CD4-positive, alpha-beta T cell treated with Interleukin-21 for 1 hour (primary cell): ENCODE measurements around the gene TTC33.
"Not testable (repeated sequence)": the region's sequence is repeated elsewhere in the genome, so short reads cannot be mapped to it uniquely, and the experiment has no call there.

Experiments
- DNase-seq: peaks from one replicate; pipeline ENCODE4 v3.0.0-alpha.2; 2020

TTC33 gene

DNA sequence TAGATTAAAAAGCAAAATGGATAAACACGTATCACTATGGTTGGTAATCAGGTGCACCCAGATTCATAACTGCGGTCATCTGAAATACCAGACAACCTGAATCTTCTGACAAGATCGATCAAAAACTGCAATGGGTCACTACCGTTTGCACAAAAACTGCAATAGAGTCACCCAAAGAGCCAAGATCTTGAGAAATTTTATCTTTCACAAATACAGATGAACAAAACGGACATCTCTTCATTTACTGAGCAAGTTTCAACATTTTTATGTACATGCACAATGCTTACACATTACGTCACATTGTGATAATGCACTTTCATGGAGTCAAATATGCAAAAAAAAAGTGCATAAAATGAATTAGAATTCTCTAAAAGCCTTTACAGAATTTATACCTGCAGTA lies 23.8 kb upstream of the TTC33 start:
- DNase-seq: no peak

DNA sequence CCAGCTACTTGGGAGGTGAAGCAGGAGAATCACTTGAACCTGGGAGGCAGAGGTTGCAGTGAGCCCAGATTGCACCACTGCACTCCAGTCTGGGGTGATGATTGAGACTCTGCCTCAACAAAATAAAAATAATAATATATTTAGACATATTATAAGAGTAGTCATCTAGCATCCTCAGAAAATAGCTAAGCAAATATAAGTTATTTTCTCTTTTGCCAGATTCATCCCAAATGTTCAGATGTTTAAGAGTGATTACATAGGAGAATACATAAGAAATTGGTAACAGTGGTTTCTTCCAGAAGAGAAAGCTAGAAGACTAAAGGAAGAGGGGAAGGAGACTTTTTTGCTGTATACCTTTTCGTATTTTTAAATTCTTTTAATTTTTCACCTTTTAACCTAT lies 22.4 kb upstream of the TTC33 start:
- no peak for DNase-seq

DNA sequence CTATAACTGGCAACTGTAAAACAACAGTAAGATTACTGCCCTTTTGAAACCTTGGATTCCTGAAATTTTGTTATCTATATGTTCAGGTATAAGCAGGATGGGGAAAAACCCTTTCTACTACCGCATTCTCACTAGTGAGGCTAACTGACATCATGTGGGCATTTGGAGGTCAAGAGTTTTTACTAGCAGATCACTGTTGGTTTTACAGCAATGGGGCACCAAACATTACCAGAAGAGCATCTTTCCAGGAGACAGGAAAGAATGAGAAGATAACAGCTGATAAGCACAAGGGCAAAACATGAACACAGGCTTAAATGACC lies 20.9 kb upstream of the TTC33 start:
- DNase-seq: no peak

DNA sequence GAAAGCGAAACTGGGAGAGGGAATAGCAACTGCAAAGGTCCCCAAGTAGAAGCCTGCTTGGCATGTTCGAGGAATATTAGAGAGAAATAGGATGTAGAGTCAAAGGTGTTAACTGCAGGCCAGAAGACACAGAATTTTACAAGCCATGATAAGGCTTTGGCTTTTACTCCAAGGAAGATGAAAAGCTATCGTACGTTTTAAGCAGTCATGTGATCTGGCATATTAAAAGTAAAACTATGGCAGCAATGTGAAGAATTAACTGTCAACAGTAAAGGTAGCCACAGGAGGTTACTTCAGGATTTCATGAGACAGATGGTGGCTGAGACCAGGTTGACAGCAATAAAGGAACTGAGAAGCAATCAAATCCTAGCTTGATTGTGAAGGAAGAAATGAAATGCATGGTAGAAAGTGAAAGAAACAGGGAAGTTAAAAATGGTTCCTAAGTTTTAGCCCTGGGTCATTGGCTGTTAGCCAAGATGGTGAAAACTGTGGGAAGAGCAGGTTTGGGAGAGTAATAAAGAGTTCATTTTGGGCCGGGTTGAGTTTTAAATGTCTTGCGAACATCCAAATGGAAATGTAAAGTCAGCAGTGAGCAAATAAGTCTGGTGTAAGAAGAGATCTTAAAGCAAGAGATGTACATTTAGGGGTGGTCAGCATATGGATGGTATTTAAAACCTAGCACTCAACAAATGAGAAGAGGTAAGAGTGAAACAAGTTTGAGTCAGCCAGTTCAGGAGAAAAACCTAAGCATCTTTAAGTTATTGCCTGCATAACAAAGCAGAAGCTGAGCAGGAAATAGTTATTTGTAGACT lies 20.3 kb upstream of the TTC33 start:
- no peak for DNase-seq

DNA sequence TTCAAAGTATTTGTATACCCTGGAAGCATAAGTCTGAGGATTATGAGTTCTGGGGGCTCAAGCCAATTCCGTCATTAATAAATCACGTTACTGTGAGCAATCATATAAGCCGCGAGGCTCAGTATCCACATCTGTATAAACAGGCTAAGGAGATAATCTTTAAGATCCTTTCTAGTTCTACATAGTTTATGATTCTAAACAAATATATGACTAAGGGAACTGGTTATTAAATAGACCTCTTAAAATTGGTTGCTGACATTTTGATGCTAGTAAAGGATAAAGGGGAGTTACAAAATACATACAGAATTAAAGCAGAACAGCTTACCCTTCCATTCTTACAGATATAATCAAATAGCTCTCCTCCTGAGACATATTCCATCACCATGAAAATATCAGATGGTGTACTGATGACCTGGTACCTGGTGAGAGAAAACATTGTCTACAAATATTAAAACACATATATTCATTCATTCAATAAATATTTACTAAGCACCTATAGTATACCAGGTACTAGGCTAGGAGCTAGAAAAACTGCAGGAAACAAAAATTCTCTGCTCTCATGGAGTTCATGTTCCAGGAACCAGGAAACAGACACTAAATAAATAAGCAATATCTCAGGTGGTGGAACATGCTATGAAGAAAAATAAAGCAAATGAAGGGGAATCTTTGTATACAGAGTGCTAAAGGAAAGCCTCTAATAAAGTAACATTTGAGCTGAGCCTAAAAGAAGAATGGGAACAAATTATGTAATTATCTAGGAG lies 19.5 kb upstream of the TTC33 start:
- no peak for DNase-seq

DNA sequence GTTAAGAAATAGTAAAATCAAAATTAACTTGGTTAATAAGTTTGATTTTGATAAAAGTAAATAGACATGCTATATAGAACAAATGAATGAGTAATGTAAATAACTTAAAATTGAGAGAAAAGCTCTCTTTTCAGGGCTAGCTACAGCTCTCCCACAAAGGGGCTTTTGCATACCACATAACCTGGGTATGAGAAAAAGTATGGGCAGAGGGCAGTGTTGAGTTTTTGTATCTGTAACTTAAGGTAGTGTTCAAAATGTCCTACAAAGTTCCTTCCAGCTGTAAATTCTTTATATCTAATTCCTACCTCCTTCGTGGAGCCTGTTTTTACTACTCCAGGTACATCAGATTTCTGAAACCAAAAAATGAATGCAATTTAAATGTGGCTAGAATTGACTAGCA lies 18.9 kb upstream of the TTC33 start:
- DNase-seq: no peak

DNA sequence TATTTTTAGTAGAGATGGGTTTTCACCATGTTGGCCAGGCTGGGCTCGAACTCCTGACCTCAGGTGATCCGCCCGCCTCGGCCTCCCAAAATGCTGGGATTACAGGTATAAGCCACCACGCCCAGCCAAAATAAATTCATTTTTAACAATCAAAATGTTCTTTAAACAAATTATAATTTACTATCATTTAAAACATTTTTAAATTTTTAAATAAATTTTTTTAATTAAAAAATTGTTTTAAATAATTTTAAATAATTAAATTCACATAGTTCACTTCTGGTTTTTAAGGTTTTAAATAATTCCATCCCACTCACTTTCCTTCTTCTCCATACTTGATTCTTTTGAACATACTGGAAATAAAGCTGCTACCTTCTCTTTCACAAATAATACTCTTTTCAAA lies 15.0 kb upstream of the TTC33 start:
- no peak for DNase-seq

DNA sequence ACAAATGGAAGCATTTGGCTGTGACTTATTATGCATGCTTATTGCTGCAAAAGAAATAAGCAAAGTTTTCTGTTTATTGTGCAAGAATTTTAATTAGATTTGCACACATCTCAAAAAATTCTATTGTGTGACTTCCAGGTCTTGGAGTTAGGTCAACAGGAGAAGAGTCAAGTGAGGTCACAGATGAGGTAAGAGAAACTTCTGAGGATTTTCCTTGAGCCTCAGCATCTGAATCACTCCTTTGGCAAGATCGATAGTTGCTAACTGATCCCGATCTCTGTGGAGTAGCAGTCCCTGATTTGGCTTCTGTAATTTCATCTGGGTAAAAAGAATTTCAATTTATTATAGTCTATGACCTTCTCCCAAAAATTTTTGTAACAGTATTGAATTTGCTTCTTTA lies 6.9 kb upstream of the TTC33 start:
- DNase-seq: no peak

DNA sequence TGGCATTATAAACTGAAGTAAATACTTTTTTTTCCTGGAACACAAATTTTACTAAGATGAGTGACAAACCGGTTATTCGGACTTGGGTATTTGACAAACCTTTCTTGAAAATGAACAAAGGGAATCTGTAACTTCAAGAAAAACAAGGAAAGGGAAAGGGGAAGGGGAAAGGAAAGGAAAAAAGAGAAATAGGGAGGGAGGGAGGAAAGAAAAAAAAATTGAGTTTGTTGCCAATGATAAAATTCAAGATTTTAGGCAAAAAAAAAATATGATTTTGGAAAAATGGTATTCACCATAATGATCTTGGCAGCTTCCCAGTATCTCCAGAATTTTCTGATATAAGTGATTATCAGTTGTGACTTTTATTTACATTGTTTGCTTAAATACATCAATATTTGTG lies 1.6 kb upstream of the TTC33 start:
- no peak for DNase-seq

DNA sequence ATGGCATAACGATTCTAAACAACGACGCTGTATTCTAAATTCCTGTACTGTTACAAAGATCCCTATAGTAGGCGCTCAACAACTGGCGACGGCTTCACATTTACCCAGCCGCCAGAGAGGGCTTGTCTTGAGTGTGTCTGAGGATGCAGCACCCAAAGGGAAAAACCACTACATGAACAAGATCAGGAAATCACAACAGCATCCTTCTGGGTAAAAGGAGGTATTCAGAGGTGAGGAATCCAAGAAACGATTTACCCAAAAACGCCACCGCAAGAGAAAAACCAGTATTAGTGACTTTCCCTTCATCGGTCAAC lies 711 bp downstream of the TTC33 start:
- DNase-seq: peak; percentile 77

DNA sequence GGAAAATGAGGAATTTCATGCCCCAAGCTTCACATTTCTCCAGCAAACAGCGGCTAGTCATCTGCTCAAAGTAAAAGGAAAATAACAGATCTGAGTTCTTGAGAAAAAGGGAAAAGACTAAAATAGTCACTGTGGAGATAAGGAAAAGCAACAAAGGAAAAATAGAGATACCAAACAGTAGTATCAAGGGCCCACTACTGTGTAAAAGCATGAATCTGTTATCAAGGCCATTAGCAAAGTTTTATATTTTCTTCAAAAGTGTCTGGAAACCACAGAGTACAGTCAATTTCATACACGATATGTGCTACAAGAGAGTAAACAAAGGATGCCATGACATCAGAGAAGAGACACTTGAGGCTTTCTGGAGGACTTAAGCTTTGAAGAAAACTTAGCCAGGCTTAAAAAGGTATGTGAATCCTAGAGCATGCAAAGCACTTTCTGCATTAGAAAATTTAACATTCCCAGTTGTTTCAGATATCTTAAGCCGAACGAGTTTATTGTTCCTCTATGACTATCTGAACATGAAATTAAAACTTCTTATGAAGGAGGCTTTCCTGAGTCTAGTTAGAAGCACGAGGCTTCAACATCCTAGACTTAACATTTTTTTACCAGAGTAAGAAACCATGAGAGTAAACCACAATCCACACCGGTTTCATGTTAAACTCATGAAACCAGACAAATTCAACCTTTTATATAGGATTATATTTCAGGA lies 1.2 kb downstream of the TTC33 start:
- peak; percentile 50 for DNase-seq

DNA sequence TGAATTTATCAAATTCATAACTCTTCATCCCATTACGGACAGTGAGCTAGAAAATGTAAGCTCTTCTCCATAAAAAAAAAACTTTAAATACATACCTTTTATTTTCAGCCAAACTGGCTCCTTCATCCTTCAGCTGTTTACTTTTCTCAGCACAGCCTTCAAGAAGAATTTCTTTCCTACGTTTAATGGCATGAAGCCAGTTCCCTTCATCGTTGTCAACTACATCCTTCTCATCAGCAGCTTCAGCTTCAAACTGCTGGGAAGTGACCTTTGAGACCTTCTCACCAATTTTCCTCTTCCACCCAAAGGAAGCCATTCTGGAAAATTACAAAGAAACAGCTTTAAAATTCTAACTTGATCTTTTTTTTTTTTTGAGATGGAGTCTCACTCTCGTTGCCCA lies 9.1 kb downstream of the TTC33 start:
- DNase-seq: no peak

DNA sequence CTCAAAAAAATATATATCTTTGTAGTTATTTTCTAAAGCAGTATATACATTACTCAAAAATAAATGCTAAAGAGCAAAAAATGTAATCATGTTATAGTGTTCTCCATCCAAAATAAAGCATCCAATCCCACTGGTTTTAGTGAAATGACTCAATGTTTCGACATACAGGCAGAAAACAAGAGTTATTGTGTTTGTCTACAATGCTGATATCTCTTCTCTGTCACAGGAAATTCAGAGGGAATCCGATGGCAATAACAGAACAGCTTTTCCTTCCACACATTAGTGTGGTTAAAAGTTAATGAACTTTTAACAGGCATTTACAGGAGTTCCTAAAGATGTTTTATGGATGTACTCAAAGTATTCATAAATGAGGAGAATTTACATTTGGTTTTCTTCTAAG lies 12.0 kb downstream of the TTC33 start:
- DNase-seq: no peak

DNA sequence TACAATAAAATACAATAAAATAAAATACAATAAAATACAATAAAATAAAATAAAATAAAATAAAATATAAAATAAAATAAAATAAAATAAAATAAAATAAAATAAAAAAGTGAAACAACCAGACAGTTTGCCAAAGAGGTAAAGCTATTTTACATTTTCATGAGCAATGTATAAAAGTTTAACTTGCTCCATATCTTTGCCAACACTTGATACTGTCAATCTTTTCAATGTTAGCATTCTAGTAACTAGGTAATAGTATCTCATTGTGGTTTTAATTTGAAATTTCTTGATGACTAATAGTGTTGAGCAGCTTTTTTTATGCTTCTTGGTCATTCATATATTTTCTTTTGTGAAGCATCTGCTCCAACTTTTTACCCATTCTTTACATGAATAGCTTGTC lies 17.3 kb downstream of the TTC33 start:
- no peak for DNase-seq

DNA sequence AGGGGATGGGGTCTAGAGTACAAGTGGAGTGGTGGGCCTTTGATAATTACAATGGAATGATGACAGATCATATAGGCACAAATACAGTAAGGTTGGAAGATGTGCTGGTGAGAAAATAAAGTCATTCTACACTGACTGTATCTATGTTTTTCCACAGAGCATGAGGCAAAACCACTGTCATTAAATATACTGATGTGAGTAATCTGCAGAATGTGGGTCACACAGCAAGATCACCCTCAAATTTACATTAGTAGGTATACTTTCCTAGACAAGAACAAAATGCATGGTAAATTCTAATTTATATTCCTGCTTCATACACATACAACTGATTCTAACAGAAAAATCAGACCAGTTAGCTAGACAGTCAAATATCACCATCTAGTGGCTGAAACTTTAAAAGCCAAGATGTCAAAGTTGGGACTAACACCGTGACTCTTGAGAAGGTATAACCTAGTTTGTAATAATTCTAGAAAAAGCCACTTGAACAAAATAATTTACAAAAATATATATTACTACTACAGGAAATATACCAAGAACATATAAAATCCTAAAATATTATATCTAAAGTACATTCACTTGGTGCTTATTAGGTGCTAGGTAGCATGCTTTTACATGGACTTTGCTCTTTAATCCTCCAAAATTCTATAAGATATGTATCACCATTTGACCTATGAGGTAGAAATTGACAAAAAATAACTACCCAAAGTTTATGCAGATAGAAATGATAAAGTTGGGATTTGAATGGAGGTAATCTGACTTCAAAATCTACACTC lies 19.5 kb downstream of the TTC33 start:
- DNase-seq: peak; percentile 73

DNA sequence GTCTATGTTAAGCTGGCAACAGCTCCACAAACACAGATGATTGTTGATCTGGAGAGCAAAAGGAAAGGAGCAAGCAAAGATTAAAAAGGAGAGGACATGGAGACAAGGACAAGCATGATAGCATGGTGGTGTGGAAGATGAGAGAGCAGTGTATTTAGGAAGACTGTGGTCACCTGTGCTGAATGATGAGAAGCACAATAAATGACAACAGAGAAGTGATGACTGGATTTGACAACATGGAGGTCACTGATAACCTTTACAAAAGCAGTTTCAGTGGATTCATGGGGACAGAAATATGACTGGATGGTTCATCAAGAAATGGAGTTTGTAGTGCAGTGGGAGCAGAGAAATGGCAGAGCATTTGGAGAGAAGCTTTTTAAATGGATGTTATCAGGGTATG lies 20.2 kb downstream of the TTC33 start:
- DNase-seq: no peak

DNA sequence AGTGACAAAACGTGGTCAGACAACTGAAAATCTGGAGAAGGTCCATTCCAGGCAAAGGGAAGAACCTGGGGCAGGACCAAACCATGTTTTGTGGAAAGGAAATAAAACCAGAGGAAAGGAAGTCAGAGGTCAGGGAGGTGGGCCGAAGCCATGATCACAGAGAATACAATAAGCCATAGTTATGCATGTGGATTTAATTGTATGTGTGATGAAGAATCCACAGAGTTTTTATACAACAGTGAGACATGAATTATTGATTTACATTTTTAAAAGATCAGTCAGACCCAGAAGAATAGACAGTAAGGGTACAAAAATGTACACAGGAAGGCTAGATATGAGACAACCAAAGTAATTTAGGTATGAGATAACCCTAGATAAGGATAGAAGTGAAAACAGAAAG lies 20.8 kb downstream of the TTC33 start:
- DNase-seq: no peak

DNA sequence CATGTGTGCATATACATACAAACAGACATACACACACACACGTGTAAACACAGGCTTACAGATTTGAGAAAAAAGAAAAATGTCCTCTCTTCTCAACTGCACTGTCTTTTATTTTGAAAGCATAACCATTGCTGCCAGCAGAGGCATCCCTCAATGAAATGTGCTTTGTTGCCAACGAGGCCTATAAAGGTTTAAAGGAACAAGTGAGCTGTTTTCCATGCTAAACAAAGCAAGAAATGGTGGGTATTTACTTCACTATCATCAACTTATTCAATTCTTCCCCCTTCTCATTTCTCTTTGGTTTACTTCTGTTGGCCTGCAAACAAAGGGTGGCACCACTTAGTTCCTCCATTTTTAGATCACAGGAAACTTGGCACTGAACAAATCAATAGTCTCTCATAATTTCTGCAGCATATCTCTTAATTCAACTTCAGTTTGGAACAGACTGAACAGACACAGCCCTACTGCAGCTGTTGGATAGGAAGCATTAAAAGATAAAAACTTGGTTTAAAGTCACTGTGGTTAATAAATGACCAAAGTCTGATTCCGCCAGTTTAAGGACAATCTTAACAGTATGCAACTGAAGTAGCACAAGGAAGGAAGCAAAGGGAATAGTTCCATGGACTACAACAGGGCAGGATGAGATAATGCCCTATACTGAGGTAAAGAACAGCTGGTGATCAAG lies 21.7 kb downstream of the TTC33 start:
- no peak for DNase-seq

DNA sequence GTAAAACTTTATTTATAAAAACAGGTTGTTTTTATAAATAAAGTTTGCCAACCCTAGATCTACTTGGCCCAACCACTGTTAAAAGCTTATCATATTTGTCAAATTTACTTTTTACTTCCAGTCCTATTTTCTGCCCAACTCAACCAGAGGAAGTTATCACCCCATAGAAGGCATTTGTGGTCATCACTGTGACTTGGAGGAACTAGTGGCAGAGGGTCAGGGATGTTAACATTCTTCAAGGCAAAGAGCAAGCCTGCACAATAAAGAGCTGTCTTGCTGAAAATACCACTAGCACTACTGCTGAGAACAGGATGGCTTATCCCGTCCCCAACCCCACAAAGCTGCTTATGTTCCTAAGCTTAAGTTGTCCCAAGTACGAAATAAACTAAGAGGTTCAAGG lies 22.3 kb downstream of the TTC33 start:
- DNase-seq: no peak

DNA sequence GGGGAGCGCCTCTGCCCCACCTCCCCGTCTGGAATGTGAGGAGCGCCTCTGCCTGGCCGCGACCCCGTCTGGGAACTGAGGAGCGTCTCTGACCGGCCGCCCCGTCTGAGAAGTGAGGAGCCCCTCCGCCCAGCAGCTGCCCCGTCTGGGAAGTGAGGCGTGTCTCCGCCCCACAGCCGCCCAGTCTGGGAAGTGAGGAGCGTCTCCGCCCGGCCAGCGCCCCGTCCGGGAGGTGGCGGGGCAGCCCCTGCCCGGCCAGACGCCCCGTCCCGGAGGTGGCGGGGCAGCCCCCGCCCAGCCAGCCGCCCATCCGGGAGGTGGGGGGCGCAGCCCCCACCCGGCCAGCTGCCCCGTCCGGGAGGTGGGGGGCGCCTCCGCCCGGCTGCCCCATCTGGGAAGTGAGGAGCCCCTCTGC lies 33.3 kb downstream of the TTC33 start:
- DNase-seq: not testable (repeated sequence)

DNA sequence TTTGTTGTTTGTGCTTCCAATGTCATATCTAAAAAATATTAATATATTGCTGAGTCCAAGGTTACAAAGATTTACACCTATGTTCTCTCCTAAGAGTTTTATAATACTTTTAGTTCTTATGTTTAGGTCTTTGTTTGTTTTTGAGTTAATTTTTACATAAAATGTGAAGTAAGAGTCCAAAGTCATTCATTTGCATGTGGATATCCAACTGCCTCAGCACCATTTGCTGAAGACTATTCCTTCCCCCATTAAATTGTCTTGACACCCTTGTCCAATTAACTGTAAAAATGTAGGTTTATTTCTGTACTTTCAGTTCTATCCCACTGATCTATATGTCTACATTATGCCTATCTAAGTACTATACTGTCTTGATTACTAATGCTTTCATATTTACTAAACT lies 35.7 kb downstream of the TTC33 start:
- DNase-seq: no peak

DNA sequence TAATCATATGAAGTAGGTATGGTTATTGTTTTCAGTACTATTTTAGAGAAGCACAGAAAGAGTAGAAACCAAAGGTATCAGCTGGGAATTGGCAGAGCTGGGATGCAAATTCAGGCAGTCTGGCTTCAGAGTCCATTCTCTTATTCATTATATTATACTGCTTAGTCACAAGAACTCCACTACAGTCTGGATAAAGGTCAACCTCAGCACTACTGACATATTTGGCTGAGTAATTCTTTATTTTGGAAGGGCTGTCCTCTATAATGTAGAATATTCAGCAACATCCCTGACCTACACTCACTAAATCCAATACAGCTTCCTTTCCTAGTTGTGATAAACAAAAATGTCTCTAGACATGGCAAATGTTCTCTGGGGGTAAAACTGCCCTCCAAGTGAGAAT lies 38.5 kb downstream of the TTC33 start:
- no peak for DNase-seq

DNA sequence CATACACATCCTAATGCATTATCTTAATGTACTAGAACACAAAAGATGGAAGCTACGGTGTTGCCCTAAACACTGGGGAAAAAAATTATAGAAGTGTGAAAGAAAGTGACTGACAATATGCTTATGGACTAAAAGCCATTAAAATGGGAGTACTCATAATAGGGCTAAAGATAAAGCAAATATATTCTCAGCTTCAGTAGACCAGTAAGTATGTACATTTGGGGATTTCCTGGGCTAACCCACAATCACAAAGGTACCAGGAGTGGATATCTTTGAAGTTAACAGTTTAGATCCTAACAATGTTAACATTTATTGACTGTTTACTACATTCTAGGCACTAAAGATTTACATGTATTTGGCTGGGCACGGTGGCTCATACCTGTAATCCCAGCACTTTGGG lies 39.2 kb downstream of the TTC33 start:
- DNase-seq: no peak
